ENCODE data around the gene OTUD3. TPM values are rescaled to one million over a fixed set of nuclear protein-coding genes. Genes with fewer than 3 reads are reported as not detected.

The OTUD3 gene
- total and polyA plus RNA-seq, 9 of the 15 experiments (the other 6 are each of a cell fraction or from before 2014, with no cell fraction given), result 2.0 to 16.6 (median 11.0) TPM

DNA sequence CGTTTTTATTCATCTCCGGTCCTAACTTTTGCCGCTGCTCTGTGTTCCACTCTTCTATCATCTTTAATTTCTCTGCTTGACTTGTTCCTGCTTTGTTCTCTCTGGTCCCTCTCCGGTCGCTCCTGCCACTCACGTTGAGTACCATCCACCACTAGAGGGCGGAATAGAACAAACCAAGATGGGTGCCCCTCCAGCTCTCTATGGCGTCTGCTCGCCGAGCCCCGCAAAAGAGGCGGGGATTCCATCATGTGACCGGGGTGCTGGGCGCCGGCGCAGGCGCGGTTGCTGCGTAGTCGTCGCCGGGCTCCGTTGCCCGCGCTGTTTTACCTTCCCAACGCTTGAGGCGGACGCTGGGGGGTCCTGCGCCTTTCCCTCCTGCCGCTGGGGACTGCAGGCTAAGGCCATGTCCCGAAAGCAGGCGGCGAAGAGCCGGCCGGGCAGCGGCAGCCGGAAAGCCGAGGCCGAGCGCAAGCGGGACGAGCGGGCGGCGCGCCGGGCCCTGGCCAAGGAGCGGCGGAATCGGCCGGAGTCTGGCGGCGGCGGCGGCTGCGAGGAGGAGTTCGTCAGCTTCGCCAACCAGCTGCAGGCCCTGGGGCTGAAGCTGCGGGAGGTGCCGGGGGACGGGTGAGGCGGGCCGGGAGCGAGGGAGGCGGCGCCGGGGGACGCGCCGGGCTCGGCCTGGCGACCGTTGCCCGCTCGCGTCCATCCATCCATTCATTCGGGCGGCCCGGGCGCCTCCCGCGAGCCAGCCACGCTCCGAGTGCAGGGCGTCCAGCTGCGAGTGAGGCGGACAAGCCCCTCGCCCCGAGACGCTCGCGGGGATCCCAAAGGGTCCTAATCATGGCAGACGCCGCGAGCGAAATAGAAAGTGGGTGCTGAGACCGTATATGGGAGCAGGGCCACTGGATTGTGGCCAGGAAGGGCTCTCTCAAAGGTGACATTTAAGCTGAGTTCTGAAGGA lies at the start of gene OTUD3 (continued):
- TF ChIP-seq ZNF232 (CRISPR knock-in tag; IDR thresholded peaks at IDR 0.05) (no peak), ZC3H8 (IDR thresholded peaks at IDR 0.05) (no peak), ZSCAN32 (CRISPR knock-in tag; IDR thresholded peaks at IDR 0.05) (no peak), ZNF79 (CRISPR knock-in tag; IDR thresholded peaks at IDR 0.05; ENCODE audit: low read depth) (no peak), MXI1 (IDR thresholded peaks at IDR 0.05; ENCODE audit: low read depth, low read length) (peak; percentile 21; the same call in 1 of the 2 replicates), SREBF2 (CRISPR knock-in tag; IDR thresholded peaks at IDR 0.05) (no peak), DDX20 (tag; IDR thresholded peaks at IDR 0.05; ENCODE audit: low read depth) (no peak), PHTF2 (CRISPR knock-in tag; IDR thresholded peaks at IDR 0.05) (no peak), ZBTB1 (CRISPR knock-in tag; IDR thresholded peaks at IDR 0.05; ENCODE audit: borderline replicate concordance, low read depth) (peak; percentile 73; the same call in 1 of the 2 replicates), ZNF436 (CRISPR knock-in tag; IDR thresholded peaks at IDR 0.05) (no peak), ZNF589 (CRISPR knock-in tag; IDR thresholded peaks at IDR 0.05; ENCODE audit: low read depth) (0 out of 2 replicates have a peak, but pooled peaks have one; percentile 41), RHOXF2B (CRISPR knock-in tag; conservative IDR thresholded peaks at IDR 0.05) (no peak), SNRNP70 (optimal IDR thresholded peaks at IDR 0.05; ENCODE audit: low read depth, low read length) (no peak), CBFB (CRISPR knock-in tag; IDR thresholded peaks at IDR 0.05) (no peak)
- TF ChIP-seq, protein P1, sequence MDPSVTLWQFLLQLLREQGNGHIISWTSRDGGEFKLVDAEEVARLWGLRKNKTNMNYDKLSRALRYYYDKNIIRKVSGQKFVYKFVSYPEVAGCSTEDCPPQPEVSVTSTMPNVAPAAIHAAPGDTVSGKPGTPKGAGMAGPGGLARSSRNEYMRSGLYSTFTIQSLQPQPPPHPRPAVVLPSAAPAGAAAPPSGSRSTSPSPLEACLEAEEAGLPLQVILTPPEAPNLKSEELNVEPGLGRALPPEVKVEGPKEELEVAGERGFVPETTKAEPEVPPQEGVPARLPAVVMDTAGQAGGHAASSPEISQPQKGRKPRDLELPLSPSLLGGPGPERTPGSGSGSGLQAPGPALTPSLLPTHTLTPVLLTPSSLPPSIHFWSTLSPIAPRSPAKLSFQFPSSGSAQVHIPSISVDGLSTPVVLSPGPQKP (CRISPR knock-in tag; IDR thresholded peaks at IDR 0.05), result no peak
- TF ChIP-seq, protein P2, sequence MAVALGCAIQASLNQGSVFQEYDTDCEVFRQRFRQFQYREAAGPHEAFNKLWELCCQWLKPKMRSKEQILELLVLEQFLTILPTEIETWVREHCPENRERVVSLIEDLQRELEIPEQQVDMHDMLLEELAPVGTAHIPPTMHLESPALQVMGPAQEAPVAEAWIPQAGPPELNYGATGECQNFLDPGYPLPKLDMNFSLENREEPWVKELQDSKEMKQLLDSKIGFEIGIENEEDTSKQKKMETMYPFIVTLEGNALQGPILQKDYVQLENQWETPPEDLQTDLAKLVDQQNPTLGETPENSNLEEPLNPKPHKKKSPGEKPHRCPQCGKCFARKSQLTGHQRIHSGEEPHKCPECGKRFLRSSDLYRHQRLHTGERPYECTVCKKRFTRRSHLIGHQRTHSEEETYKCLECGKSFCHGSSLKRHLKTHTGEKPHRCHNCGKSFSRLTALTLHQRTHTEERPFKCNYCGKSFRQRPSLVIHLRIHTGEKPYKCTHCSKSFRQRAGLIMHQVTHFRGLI (CRISPR knock-in tag; IDR thresholded peaks at IDR 0.05), result no peak
- TF ChIP-seq, protein P3, sequence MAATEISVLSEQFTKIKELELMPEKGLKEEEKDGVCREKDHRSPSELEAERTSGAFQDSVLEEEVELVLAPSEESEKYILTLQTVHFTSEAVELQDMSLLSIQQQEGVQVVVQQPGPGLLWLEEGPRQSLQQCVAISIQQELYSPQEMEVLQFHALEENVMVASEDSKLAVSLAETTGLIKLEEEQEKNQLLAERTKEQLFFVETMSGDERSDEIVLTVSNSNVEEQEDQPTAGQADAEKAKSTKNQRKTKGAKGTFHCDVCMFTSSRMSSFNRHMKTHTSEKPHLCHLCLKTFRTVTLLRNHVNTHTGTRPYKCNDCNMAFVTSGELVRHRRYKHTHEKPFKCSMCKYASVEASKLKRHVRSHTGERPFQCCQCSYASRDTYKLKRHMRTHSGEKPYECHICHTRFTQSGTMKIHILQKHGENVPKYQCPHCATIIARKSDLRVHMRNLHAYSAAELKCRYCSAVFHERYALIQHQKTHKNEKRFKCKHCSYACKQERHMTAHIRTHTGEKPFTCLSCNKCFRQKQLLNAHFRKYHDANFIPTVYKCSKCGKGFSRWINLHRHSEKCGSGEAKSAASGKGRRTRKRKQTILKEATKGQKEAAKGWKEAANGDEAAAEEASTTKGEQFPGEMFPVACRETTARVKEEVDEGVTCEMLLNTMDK (IDR thresholded peaks at IDR 0.05; ENCODE audit: borderline replicate concordance, insufficient read depth, low read depth, low read length, poor library complexity, severe bottlenecking), result peak; percentile 77
- TF ChIP-seq, protein P4, sequence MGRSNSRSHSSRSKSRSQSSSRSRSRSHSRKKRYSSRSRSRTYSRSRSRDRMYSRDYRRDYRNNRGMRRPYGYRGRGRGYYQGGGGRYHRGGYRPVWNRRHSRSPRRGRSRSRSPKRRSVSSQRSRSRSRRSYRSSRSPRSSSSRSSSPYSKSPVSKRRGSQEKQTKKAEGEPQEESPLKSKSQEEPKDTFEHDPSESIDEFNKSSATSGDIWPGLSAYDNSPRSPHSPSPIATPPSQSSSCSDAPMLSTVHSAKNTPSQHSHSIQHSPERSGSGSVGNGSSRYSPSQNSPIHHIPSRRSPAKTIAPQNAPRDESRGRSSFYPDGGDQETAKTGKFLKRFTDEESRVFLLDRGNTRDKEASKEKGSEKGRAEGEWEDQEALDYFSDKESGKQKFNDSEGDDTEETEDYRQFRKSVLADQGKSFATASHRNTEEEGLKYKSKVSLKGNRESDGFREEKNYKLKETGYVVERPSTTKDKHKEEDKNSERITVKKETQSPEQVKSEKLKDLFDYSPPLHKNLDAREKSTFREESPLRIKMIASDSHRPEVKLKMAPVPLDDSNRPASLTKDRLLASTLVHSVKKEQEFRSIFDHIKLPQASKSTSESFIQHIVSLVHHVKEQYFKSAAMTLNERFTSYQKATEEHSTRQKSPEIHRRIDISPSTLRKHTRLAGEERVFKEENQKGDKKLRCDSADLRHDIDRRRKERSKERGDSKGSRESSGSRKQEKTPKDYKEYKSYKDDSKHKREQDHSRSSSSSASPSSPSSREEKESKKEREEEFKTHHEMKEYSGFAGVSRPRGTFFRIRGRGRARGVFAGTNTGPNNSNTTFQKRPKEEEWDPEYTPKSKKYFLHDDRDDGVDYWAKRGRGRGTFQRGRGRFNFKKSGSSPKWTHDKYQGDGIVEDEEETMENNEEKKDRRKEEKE (IDR thresholded peaks at IDR 0.05; ENCODE audit: borderline replicate concordance in 1 of 2, control insufficient read depth in 1 of 2, low read depth in 2 of 2, low read length in 1 of 2), result no peak
